HG03565 (cell line): Measurements from ENCODE around the gene DDX41.

Experiments
- ATAC-seq: cut with Tn5 transposase; IDR thresholded peaks from one replicate; pipeline ENCODE4 v1.9.1; 2021; ENCODE audit warnings: mild to moderate bottlenecking, moderate library complexity; ENCODE audit not compliant: unreplicated experiment

DDX41 gene

DNA sequence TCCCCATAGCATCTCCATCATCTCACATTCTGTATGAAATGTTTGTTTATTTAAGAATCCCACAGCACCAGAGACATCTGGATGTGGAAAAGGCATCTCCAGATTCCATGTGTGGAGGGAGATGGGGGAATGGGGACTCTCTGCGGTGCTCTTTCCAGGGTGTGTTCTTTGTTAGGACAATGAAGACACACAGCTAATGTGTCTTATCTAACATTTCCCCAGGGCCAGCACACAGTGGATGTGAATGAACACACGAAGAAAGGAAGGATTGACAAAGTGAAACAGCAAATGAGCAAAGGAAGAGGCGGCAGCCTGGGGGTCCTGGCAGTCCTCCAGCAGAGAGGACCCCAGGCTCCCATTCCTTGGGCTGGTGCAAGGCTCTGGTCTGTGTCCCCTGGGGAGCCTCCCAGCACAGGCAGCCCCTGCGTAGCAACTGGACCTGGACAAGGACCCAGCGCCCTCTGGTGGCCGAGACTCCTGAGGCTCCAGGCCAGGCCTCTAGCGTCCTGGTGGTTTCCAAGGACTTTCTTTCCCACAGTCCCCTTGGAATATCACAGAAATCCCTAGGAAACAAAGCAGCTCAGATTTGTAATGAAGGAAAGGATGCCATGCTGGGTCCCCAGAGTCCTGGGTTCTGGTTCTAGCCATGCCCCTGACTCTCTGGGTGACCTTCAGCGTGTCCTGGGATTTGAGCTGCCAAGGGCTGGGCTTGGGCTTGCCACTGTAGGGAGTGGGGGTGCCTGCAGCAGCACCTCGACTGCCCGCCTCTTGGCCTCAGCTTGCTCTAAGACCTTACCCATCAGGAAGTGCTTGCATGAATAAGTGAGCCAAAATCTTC, 15.9 kb downstream of the DDX41 start:
- ATAC-seq = no peak

DNA sequence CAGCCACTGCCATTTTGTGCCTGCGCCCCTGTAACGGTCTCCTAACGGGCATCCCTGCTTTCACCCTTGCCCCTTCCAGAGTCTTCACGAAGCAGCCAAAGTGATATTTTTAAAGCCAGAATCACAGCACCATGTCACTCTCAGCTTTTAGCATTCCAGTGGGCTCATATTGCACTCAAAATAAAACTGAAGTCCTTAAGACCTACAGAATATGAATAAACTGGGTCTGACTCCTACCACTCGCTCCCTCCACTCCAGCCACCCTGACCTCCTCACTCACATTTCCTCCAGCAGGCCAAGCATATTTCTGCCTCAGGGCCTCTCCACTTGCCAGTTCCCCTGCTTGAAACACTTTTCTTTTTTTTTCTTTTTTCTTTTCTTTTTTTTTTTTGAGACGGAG, 16.9 kb downstream of the DDX41 start:
- ATAC-seq = no peak

DNA sequence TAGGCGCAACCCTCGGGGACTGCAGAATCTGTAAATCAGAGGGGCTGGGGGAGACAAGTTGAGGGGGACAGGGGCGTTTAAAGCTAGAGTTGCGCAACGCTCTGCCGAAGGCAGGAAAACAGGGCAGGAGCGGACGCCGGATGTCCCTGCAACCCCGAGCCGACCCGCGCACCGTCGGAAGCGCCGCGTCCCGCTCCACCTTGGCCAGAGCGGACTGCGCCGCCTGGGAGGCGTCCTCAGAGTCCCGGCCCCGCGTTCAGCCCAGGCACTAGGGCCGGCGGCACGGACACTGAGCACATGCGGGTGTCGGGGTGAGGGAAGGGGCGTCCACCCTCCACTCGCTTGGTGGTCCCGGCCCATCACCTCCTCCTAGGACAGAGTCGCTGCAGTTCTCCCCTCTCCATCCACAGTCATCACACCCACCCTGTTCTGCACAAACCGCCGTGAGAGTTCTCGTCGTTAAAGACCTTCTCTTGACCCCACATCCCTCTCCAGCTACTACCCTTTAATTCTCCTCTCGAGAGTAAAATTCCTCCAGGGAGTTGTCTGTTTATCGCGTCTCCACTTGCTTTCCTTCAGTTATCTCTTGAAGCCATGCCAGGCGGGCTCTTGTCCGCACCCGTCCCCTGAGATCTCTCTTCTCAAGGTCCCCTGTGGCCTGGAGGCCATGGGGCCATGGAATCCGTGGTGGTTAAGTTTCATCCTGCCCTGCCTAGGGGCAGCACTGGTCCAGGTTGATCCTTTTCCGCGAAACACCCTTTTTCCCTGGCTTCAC, 18.6 kb downstream of the DDX41 start:
- ATAC-seq = peak; percentile 2

DNA sequence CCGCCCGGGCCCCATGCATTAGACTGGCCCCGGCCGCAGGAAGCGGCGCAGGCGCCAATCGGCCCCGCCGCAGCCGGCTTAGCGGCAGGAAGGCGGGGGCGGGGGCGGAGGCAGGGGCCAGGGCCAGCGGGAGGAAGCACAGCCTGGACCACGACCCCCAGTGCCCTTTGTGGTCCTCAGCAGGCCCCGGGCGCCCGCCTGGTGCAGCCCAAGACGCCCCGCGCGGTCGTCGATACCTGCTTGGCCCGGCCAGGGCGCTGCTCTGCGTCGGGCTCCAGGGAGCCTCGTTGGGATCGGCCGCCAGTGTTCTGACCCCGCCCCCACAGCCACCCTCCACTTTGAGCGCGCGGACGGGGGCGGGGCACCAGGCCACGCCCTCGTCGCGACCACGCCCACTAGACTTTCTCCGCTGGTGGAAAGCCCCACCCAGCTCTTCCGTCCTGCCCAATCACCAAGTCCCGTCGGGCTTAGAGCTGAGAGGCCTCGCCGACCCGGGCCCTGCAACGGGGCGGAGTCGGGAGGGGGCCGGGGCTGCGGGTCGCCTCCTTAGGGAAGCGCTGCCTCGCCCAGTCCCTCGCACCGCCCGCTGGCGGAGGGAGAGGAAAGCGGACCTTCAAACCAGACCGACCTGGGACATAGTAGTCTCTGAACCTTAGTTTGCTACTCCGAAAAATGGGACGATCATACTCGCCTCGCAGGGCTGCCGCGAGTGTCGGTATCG, 19.3 kb downstream of the DDX41 start, which contains the start of gene PDLIM7:
Gene PDLIM7 (minus strand): TSS at position 313 of the 721 bp plus-strand sequence. CDS start 1,092 bp downstream, outside the sequence.
- peak; percentile 62 for ATAC-seq

DNA sequence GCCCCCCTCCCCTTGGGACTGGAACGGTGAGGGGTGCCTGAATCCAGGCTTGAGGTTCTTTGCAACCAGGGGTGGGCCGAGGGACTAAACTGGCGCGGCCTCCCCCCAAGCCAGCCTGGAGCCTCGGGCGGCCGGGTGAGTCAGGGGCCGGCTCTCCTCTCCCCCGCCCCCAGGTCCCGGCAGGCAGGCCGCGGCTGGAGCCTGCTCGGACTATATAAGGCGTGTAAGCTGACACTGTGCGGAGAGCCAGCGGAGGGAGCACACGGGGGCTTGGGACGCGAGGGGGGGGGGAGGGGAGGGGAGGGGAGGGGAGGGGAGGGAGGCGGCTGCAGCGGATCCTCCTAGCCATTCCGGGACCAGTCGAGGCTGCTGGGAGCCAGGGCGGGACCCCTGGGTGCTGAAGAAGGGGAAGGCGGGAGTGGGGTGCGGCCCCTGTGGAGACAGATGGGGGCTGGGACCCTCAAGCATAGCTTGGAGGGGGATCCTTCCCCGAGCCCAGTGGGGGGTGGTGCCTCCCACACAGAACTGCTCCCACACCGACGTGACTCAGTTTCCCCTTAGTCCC, 20.0 kb downstream of the DDX41 start:
- no peak for ATAC-seq

DNA sequence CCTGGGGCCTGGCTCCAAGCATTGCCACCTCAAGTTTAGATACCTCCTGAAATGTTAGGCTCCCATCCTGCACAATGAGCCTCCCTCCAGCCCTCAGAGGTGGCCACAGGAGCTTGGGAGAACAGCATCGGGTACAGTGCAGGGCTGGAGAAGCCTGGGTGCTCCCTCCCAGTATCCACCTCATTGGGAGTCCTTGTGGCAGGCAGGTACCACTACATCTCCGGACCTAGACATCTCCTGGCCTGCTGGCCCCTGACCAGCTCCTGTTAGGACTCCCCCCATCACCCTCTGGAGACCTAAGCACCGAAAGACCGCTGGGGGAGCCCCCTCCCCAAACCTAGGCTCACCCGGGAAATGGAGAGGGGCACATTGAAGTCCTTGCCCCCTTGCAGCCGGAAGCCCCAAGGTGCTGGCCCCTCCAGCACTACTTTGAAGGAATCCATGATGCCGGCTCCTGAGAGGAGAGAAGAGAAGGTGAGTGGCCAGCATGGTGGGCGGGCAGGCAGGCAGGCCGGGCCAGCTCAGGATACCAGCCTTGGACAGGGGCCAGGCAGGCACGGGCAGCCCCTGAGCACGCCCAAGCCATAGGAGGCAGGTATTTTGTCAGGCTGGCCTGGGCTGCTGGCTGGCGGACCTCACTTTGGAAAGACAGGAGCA, 20.6 kb downstream of the DDX41 start:
- no peak for ATAC-seq

DNA sequence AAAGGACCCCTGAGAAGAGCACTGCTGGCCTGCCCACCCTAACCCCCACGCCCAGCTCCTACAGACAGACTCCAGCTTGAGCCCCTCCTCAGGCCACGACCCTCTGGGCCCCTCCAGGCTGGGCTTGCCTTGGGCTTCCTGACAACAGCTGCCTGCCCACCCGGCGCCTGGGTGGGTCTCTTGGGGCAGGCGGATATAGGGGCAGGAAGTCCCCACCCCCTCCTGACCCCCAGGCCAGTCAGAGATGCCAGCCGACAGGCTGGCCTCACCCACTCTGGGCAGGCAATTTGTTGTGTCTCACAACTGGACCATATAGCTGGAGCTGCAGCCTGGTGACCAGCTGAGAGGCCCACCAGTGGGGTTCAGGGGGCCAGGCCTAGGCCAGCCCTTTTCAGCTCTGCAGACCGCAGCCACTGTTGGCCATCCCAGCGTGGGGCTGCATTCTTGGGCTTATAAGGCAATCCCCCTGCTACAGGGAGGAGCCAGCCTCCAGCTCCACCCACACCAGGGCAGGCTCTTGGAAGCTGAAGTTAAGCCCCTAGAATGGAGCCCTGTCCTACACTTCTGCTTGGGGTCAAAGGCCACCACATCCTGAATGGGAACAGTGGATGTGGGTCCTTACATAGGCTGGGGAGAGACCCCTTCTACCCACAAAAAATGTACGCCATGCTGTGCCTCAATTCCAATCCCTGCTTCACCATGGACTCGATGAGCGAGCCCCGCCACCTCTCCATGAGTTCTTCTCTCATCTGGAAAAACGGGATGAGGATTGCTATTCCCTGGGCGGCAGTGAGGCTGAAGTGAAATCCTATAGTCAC, 21.3 kb downstream of the DDX41 start:
- no peak for ATAC-seq

DNA sequence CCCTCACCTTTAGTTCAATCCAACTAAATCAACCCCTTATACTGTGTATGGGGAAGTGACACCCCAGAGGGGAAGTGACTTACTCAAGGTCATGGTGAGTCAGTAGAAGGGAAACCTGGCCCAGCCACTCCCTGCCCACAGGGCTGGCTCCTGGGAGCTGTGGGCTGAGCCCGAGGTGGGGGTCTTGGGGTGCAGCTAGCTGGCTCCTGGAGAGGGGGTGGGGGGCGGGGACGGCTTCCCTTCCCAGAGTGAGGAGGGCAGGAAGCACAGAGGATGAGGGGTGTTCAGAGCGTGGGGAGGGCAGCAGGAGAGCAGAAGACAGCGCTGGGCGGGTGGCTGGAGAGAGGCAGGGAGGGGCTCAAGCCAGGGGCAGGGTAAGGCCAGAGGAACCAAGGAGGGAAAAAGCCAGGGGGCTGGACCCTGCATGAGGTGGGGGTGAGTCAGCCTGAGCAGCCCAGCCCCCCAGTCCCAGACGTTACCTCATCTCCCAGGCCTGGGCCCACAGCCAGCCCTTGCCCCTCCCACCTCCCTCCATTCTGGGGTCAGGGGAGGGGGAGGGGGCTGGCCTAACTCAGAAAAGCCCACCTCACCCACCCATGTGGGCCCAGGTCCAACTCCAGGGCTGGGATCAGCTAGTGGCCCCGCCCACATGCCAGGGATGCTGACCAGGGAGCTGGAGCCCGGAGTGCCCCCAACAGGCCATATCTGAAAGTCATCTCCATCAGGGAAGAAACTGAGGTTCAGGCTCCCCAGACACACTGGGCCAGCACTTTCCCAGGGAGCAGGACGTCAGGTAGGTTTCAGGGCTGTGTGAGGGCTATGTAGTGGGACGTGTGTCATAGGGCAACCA, 22.2 kb downstream of the DDX41 start:
- no peak for ATAC-seq

DNA sequence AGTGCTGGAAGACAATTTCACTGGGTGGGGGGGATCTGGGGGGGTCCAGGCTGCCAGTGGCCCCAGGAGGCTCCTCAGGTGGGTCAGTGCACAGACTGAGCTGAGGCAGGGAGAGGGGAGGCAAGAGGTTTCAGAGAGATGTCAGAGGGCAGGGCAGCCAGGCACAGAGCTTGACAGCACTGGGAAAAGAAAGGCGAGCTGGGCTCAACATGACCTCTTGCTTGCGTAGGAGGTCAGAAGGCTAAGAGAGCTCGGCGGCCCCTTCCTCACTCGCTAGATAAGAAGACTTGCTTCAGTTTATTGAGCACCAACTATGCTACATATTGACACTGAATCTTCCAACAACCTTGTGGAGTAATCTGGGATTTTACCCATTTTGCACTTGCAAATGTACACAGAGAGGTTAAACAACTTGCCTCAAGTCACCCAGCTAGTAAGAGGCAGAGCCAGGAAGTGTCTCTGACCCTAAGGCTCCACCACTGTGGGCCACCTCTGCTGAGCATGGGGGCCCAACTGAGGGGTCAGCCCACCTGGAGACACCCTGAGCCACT, 22.9 kb downstream of the DDX41 start:
- no peak for ATAC-seq

DNA sequence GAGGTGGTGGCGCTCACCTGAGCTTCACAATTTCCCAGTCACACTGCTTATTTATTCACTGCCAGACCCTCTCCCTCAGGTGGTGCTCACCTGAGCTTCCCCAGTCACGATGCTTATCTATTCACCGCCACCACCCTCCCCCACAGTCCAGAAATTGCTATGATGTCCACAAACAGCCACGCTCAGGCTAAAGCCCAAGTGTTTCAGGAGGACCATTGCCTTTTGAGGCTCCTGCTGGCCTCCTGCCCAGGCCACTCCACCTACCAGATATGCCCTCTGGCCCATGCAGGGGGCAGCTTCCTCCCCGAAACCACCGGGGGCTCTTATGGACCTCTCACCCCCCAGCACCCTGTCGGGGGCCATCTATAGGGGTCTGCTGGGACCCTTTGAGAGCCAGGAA, 23.9 kb downstream of the DDX41 start:
- no peak for ATAC-seq

DNA sequence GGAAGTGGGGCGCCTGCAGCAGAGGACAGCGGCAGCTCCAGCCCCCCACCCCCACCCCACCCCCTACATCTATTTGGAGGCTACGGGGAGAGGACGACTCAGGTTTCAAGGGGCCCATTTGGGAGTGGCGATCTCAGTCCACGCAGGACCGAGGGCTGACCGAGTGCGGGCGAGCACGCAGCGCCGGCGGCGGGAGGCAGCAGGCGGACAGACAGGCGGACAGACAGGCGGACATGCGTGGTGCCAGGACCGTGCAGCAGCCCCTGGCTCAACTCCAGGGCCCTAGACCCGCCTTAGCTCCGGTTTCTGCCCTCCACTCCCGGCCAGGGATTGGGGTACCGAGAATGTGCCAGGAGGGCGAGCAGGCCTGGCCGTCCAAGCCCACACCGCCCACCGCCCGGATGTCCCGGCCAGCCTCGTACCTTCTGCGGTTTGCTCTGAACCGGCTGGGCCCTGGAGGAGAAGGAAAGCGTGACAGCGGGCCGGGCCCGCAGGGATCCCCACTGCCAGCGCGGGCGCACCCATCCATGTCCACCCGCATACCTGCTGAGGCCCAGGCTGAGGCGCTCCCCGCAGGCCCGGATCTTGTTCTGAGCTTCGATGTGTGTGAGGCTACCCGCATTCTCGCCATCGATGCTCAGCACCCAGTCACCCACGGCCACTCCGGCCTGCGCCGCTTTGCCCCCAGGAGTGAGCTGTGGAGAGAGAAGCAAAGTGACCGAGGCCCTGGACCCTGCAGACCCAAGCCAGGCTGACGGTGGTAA, 24.6 kb downstream of the DDX41 start:
- no peak for ATAC-seq

DNA sequence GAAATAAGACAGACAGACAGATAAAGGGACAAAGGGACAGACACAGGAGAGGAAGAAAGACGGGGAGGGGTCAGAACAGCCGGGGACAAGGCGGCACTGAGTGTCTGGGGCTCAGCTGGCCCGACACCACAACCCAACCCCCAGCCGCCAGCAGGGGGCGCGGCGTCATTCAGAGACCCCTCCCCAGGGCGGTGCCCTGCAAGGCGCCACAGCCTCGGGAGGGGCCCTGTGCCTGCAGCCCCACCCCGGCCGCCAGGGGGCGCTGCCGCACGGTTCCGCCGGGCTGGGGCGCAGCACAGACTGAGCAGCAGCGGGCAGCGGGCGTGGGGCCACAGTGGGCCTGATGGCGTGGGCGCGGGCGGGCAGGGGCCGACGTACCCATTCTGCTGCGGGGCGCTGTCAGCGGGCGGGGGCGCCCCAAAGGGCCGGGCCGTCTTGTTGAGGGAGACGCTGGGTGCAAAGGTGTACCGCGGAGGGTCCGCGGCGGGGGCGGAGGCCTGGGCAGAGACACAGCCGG, 25.3 kb downstream of the DDX41 start:
- ATAC-seq = no peak

DNA sequence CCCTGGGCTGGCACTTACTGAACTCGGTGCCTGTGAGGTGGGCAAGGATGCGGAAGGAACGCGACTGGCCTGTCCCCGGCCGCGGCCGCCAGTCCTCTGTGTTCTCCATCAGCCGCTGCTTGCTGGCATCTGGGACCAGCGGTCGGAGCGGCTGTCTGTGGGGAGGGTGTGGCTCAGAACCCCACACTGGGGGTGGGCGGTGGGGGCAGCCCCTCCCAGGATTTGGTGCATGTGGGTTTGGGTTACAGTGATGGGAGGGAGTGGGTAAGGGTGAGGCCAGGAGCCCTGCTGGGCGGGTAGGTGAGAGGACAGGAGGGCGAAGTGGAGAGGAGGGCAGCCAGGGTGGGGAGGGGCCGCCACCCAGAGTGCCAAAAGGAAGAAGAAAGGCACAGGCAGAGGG, 25.8 kb downstream of the DDX41 start:
- ATAC-seq = no peak

DNA sequence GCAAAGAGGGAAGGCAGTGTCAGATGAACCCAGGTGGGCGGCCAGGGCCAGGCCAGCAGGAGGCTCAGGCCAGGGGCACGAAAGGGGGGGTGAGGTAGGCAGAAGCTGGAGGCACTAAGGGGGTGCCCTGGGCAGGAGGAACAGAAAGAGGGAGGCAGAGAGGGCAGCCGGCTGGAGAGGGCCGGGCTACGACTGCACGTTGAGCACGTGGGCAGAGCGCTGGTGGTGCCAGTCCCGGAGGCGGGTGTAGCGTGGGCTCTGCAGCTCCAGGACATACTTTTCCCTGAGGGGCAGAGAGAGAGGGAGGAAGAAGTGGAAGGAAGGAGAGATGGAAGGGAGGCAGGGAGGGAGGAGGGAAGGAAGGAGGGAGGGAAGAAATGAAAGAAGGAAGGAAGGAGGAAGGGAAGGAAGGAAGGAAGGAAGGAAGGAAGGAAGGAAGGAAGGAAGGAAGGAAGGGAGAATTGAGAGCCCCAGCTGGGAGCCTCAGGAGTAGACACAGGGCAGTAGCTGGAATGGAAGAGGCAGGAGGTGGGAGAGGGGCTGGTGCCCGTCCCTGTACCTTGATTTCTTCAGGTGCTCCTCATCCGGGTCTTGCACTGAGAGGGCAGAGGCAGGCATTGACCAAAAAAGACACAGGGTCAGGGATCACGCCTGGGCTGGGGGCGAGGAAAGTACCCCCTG, 26.3 kb downstream of the DDX41 start:
- ATAC-seq = no peak

DNA sequence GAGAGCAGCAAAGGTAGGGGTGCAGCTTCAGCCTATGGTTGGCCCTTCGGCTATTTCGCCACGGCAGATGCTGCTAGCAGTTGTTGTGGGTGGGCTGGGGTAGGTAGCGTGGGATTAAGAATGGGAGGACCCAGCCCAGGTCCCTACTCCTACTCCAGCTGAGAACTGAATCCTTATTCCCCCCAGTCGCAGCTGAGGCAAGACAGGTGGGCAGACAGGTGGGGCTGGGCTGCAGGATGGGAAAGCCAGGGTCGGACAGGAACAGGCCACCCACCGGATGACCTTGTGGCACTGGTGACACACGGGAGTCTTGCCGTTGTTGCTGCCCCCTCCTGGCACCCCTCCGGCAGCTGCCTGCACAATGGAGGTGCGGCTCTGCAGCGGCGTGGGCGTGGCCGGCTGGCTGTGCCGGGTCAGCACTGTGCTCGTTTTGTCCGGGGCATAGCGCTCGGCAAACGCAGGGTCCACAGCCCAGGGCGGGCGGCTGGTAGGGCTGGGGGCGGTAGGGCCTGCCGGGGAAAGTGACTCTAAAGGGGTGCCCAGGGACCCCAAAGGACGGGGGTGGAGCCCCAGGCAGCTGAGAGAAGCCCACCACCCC, 27.5 kb downstream of the DDX41 start:
- no peak for ATAC-seq

DNA sequence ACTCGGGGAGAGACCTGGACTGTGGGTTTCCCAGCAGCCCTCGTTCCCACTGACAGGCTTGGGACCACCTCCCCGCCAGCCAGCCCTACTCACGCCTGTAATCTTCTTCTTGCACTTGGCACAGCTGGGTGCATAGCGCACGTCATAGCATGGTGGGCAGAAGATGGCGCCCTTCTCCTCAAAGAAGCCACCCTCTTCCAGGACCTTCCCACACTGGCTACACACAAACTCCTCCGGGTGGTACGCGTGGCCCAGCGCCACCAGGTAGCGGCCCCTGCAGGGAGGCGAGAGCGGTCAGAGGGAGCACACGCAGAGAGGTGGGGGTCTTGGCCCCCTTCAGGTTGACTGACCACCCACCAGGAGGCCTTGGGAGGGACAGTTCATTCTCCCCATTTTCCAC, 28.8 kb downstream of the DDX41 start:
- ATAC-seq = no peak

DNA sequence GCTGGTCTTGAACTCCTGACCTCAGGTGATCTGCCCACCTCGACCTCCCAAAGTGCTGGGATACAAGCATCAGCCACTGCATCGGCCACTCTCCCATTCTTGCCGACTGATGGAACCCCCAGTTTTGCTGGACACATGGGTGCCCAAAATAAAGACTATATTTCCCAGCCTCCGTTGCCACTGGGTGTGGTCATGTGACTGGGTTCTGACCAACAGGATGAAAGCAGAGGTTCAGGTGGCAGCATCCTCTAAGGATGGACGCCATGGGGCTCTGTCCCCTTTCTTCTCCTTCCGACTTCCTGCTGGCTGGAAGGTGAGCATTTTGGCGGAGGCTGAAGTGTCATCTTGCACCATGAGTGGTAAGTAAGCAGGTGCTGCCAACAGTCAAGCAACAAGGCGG, 29.6 kb downstream of the DDX41 start:
- ATAC-seq = no peak
